K562 (cell line): ENCODE data around the gene DDAH2. TPM values are rescaled to one million over a fixed set of nuclear protein-coding genes. Genes with fewer than 3 reads are reported as not detected.

Source experiments
- BRD9 ChIP-seq: fragments of 450-650 bp; IDR thresholded peaks from 2 replicates; pipeline ENCODE4 v1.6.1; 2018; ENCODE audit warnings: low read depth; ENCODE audit not compliant: partially characterized antibody
- FOXK1 ChIP-seq: sonication (generic); formaldehyde crosslinking; IDR thresholded peaks from 2 replicates; pipeline ENCODE4 v1.8.0; 2022; ENCODE audit warnings: missing genetic modification reagents, mild to moderate bottlenecking, borderline replicate concordance
- FOXK2 ChIP-seq, 2 experiments: fragments of 450-650 bp; IDR thresholded peaks in 1 of 2; conservative IDR thresholded peaks in 1 of 2; 2 replicates each; pipeline ENCODE4 v1.6.1; 2016; ENCODE audit warnings: low read depth in 2 of 2, mild to moderate bottlenecking in 1 of 2
- FOXM1 ChIP-seq, 2 experiments: fragments of 450-650 bp in 1 of 2; sonication (generic) in 1 of 2; formaldehyde crosslinking in 1 of 2; IDR thresholded peaks; 2 replicates each; pipeline versions ENCODE4 v1.6.1 to v1.9.0; 2017 to 2022; ENCODE audit warnings: low read depth in 2 of 2, mild to moderate bottlenecking in 2 of 2, missing genetic modification reagents in 1 of 2, moderate library complexity in 1 of 2
- GABPB2 ChIP-seq: fragments of 250-450 bp; sonication (Bioruptor Pico); conservative IDR thresholded peaks from 2 replicates; pipeline ENCODE4 v1.5.1; 2021; ENCODE audit warnings: mild to moderate bottlenecking
- HMGXB4 ChIP-seq: sonication (generic); formaldehyde crosslinking; IDR thresholded peaks from 2 replicates; pipeline ENCODE4 v1.8.1; 2023; ENCODE audit warnings: mild to moderate bottlenecking, missing genetic modification reagents
- ILK ChIP-seq: fragments of 450-650 bp; IDR thresholded peaks from 2 replicates; pipeline ENCODE4 v1.6.1; 2016; ENCODE audit warnings: missing genetic modification characterization, low read depth, mild to moderate bottlenecking, missing compliant biosample characterization, moderate library complexity, borderline replicate concordance
- NFIX ChIP-seq: fragments of 250-450 bp; sonication (Bioruptor Pico); IDR thresholded peaks from 2 replicates; pipeline ENCODE4 v1.4.0; 2020; ENCODE audit warnings: low read depth, mild to moderate bottlenecking, moderate library complexity
- POU5F1 ChIP-seq: fragments of 150-350 bp; IDR thresholded peaks from 2 replicates; pipeline ENCODE4 v1.6.1; 2014; ENCODE audit warnings: borderline replicate concordance, low read length, low read depth, mild to moderate bottlenecking; ENCODE audit not compliant: partially characterized antibody
- SRF ChIP-seq, 2 experiments: fragments of 250-450, 450-650 bp in 1 of 2; sonication (Bioruptor Pico) in 1 of 2; sonication (generic) in 1 of 2; formaldehyde crosslinking; IDR thresholded peaks; 2 replicates each; pipeline versions ENCODE4 v1.5.0 to v1.5.1; 2020 to 2022; ENCODE audit warnings: mild to moderate bottlenecking in 1 of 2, missing genetic modification reagents in 1 of 2
- STAT6 ChIP-seq: sonication (generic); formaldehyde crosslinking; IDR thresholded peaks from 2 replicates; pipeline ENCODE4 v1.8.1; 2023; ENCODE audit warnings: mild to moderate bottlenecking, missing genetic modification reagents
- TCF7 ChIP-seq: sonication (generic); IDR thresholded peaks from 2 replicates; pipeline ENCODE4 v1.6.1; 2016; ENCODE audit warnings: antibody characterized with exemption, borderline replicate concordance
- ZC3H8 ChIP-seq: fragments of 450-650 bp; IDR thresholded peaks from 2 replicates; pipeline ENCODE4 v1.6.1; 2017
- ZMIZ1 ChIP-seq, 2 experiments: fragments of 150-350 bp in 1 of 2; IDR thresholded peaks; 2 replicates each; pipeline ENCODE4 v1.6.1; 2012 to 2016; ENCODE audit warnings: low read depth in 2 of 2, low read length in 2 of 2, mild to moderate bottlenecking in 1 of 2, moderate library complexity in 1 of 2
- ZNF121 ChIP-seq: sonication (generic); formaldehyde crosslinking; conservative IDR thresholded peaks from 2 replicates; pipeline ENCODE4 v1.8.0; 2022; ENCODE audit warnings: missing genetic modification reagents
- polyA plus RNA-seq, 8 experiments: library from polyadenylated mRNA; depleted of rRNA in 4 of 8; stranded (reverse) in 5 of 8; unstranded in 3 of 8; fragments of >200 nt; fragmentation: Nextera tagmentation in 2 of 8; fragmentation: Illumina TruSeq in 1 of 8; extraction: Ambion mirVana in 2 of 8; extraction: Trizol in 1 of 8; gene quantifications; 2 replicates each; pipeline versions ENCODE4 v1.2.1 to v1.2.3, GENCODE V29; 2011 to 2014; ENCODE audit warnings: inconsistent platforms in 1 of 8, missing spikeins in 1 of 8
- total RNA-seq, 7 experiments: library from RNA; depleted of rRNA in 6 of 7; stranded (reverse); fragments of >200 nt in 6 of 7; fragmentation: Illumina TruSeq in 2 of 7; extraction: Trizol in 2 of 7; gene quantifications; 2 replicates each; pipeline versions ENCODE4 v1.2.1 to v1.2.3, GENCODE V29; 2011 to 2021; ENCODE audit warnings: low replicate concordance in 1 of 7
- TF ChIP-seq, protein P1 (sequence below): fragments of 450-650 bp; formaldehyde crosslinking; IDR thresholded peaks from 2 replicates; pipeline ENCODE4 v1.4.0; 2022; ENCODE audit warnings: missing genetic modification characterization

Gene DDAH2
- total and polyA plus RNA-seq, 9 of the 15 experiments (the other 6 are each of a cell fraction or from before 2014, with no cell fraction given) = 1.8 to 45.4 (median 21.4) TPM

DNA sequence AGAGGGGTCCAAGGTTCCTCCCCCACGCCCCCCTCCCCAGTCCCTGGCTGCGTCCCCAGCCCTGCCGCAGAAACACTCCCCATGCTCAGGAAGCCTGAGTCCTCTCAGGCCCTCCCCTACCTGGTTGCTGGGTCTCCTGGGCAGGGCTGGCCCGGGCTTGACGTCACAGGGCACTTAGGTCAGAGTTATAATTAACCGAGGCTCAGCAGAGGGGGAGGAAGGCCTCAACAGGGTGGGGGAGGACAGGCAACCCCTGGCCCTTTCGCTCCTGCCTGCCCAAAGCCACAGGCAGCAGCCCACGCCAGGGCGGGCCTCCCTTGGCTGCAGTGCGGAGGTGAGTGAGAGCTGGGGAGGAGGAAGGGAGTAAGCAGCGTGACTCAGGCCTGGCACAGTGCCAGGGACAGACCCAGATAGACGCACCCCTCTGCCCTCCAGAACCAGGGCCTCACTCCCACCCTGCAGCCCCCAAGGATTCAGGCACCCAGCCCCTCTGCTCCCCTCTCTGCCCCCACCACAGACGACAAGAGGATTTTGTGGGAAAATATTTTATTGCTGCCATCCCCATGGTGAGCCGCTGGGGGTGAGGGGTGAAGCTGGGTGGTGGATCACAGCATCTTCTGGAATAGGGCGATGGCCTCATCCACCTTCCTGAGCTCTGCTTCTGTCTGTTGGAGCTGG lies 48.0 kb upstream of the DDAH2 start, which contains the start of gene VWA7 (continued):
- TF ChIP-seq GABPB2 (CRISPR knock-in tag) = 0 out of 2 replicates have a peak, but pooled peaks have one; percentile 29
- peak; percentile 85; the same call in 1 of the 2 replicates for TF ChIP-seq TCF7
- 0 out of 2 replicates have a peak, but pooled peaks have one; percentile 32 for TF ChIP-seq FOXM1 (IDR thresholded peaks at IDR 0.05; ENCODE audit: low read depth)
- TF ChIP-seq FOXM1 (CRISPR knock-in tag; IDR thresholded peaks at IDR 0.05; ENCODE audit: low read depth) = peak; percentile 73; the same call in 1 of the 2 replicates
- no peak for TF ChIP-seq ILK (tag)
- no peak; the same call in none of the 2 replicates for TF ChIP-seq ZNF121 (CRISPR knock-in tag)
- peak; percentile 59 to 80; a peak in 2 of 4 replicates for TF ChIP-seq FOXK2 (conservative IDR thresholded peaks at IDR 0.05 in 1 of 2, IDR thresholded peaks at IDR 0.05 in 1 of 2; ENCODE audit: low read depth in 2 of 2)
- TF ChIP-seq FOXK1 (CRISPR knock-in tag) = peak; percentile 92
- peak; percentile 87; the same call in 1 of the 2 replicates for TF ChIP-seq HMGXB4 (CRISPR knock-in tag)
- no peak for TF ChIP-seq ZC3H8
- peak; percentile 50 for TF ChIP-seq POU5F1
- TF ChIP-seq, protein P1, sequence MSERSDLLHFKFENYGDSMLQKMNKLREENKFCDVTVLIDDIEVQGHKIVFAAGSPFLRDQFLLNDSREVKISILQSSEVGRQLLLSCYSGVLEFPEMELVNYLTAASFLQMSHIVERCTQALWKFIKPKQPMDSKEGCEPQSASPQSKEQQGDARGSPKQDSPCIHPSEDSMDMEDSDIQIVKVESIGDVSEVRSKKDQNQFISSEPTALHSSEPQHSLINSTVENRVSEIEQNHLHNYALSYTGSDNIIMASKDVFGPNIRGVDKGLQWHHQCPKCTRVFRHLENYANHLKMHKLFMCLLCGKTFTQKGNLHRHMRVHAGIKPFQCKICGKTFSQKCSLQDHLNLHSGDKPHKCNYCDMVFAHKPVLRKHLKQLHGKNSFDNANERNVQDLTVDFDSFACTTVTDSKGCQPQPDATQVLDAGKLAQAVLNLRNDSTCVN (CRISPR knock-in tag) = peak; percentile 43; the same call in 1 of the 2 replicates
- TF ChIP-seq SRF (CRISPR knock-in tag; IDR thresholded peaks at IDR 0.05) = peak in 1 of 2 experiments; percentile 79; a peak in 1 of 4 replicates
- TF ChIP-seq NFIX (CRISPR knock-in tag) = peak; percentile 100
- TF ChIP-seq STAT6 (CRISPR knock-in tag) = peak; percentile 16
- TF ChIP-seq BRD9 = peak; percentile 89
- peak in 1 of 2 experiments; percentile 84; a peak in 2 of 4 replicates for TF ChIP-seq ZMIZ1 (IDR thresholded peaks at IDR 0.05; ENCODE audit: low read depth in 2 of 2, low read length in 2 of 2)
